Ovary (tissue), 3 donors: Measurements from ENCODE around the gene ABCC2.

ENCODE experiments used
- CTCF ChIP-seq, 3 donors: fragments of 450-650 bp in 2 of 3; fragments of 200-600 bp in 1 of 3; IDR thresholded peaks; one replicate each; pipeline versions ENCODE4 v1.5.1 to v1.8.0; 2016 to 2022; ENCODE audit warnings: antibody characterized with exemption in 3 of 3, mild to moderate bottlenecking in 1 of 3
- EP300 ChIP-seq: sonication (generic); formaldehyde crosslinking; IDR thresholded peaks from one replicate; pipeline ENCODE4 v1.6.1; 2017; ENCODE audit warnings: antibody characterized with exemption
- POLR2A ChIP-seq: fragments of 450-650 bp; IDR thresholded peaks from one replicate; pipeline ENCODE4 v1.6.1; 2017; ENCODE audit warnings: antibody characterized with exemption, mild to moderate bottlenecking, moderate library complexity
- donor health status: DM: no; HTN: no; CAD: no.

DNA sequence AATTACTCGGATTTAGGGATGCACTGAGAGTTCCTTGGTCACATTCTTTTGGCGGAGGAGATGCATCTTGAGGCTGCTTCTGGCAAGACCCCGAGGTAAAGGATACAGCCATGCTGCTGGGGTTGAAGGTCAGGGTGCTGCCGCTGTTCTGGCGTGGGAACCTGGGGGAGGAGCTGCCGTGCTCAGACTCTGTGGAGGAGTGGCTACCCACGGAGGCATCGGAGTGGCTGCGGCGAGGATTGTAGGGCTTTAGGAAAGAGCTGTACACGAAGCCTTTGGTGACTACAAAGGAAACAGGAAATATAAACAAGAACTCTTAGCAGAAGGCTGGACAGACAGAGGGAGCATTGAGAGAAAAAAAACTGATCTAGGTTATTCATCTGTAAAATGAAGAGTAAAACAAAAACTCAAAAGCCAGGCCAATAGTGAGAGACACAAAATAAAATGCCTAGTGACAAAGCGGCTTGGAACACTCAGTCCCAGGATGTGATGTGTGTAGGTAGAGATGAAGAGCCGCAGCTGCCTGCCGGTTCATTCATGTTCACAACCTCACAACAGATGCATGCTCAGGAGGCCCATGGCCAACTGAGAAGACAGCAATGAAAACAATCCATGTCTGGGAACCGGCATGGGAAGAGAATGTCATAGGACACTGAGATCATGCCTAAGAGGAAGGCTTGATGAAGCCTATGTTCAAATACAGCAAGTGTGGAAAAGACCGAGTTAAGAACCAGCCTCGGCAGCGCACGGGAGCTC, 97.8 kb downstream of the ABCC2 start:
- TF ChIP-seq CTCF (IDR thresholded peaks at IDR 0.05) (no peak), POLR2A (no peak), EP300 (no peak)
